ENCODE results near the gene BOK. TPM values are rescaled to one million over a fixed set of nuclear protein-coding genes. Genes with fewer than 3 reads are reported as not detected.
A peak's percentile ranks its signal among the peaks of the same experiment; 100 is the strongest.

BOK gene
- total and polyA plus RNA-seq, 2 of the 4 experiments (the other 2 are of a cell fraction): 13.3 to 34.4 TPM

- TF ChIP-seq RFX5 (IDR thresholded peaks at IDR 0.05; ENCODE audit: low read depth, low read length): no peak
- TF ChIP-seq RCOR1 (IDR thresholded peaks at IDR 0.05; ENCODE audit: insufficient replicate concordance, low read length): no peak
These were observed 11.6 kb upstream of the BOK start (continued) for GRCh38 chr2:241546771-241547498.

DNA sequence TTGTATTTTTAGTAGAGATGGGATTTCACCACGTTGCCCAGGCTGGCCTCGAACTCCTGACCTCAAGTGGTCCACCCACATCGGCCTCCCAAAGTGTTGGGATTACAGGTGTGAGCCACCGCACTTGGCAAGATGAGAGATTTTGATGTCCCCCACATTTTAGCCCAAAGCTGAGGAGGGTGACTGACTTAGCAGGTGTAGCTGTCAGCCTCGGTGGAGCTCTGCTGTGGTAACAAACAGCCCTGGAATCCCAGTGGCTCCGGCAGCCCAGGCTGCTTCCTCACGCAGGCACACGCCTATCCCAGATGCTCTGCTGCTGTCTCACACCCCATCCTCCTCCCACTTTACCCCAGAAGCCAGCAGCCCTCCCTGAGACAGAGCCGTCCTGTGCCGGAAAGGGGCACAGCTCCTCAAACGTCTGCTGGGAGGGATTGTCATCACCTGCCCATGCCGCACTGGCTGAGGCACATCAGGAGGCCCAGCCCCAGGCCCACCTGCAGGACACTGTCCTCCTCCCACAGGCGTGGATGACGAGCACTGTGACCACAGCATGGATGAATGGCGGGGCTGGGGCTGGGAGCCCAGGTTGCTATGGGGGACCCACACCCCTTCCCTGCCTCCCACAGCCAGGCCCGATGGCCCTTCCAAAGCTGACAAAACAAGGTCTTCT lies 10.6 kb upstream of the BOK start:
- WGBS, 2 experiments (ENCODE audit: extremely low coverage in 2 of 2, insufficient read length in 1 of 2): 96% methylated on average over 4 of the region's 16 CpGs; no CpG with 5 or more reads in 1 of the 2 experiments
- peak overlapping the region; percentile 68 for H3K18ac ChIP-seq (ENCODE audit: low read depth, low read length)
- H3K9me1 ChIP-seq (ENCODE audit: insufficient read depth, low read length): peaks cover 32% of the 10 kb centered on the region
- peak overlapping the region; percentile 11; the same call in 1 of the 2 replicates for H3K9ac ChIP-seq (ENCODE audit: low read depth, low read length)
- peak overlapping the region; percentile 99 for H2AK5ac ChIP-seq (ENCODE audit: low read depth, low read length)
- H2BK5ac ChIP-seq (ENCODE audit: low read depth, low read length, poor library complexity, severe bottlenecking): peak overlapping the region; percentile 87
- H4K8ac ChIP-seq (ENCODE audit: low read depth in 2 of 2, low read length in 2 of 2): peak overlapping the region; percentile 77 to 96
- peak overlapping the region; percentile 98 for H2BK120ac ChIP-seq (ENCODE audit: low read depth, low read length)
- H3K9me3 ChIP-seq (ENCODE audit: control insufficient read depth, insufficient read depth, low read length): no peaks in the 10 kb centered on the region
- peak overlapping the region; percentile 94; the same call in 2 of the 3 replicates for H2BK15ac ChIP-seq (ENCODE audit: low read depth, low read length)
- no peak overlapping the region for H3K4me2 ChIP-seq (ENCODE audit: low read depth, low read length)
- H3K36me3 ChIP-seq (ENCODE audit: control insufficient read depth, insufficient read depth, low read length): no peaks in the 10 kb centered on the region
- H3K23ac ChIP-seq (ENCODE audit: low read depth, low read length): peak overlapping the region; percentile 89; the same call in 1 of the 2 replicates
- peak overlapping the region; percentile 86 for H2AK9ac ChIP-seq (replicated peaks; ENCODE audit: low read depth, low read length, poor library complexity)
- dilution Hi-C loops (cut with HindIII; ENCODE audit: low sequenced_read_pairs, unreplicated experiment): no loop called here
- H3K4me1 ChIP-seq (ENCODE audit: control insufficient read depth, insufficient read depth, low read length): peaks cover 47% of the 10 kb centered on the region
- intact Hi-C loops (cut with micrococcal nuclease): no loop called here
- peaks cover 4 to 28% of the 10 kb centered on the region in 2 experiments; a peak in 2 of 4 replicates for H3K79me1 ChIP-seq (ENCODE audit: low read depth in 1 of 2, low read length in 2 of 2)
- peak overlapping the region; percentile 97 for H4K91ac ChIP-seq (ENCODE audit: insufficient read depth, low read depth, low read length)
- ChIA-PET CTCF (no interaction called here), POLR2A (ENCODE audit: unreplicated experiment) (no interaction called here)
- no TSS peak for BruUV-seq (replicated peaks)
- peak overlapping the region; percentile 61 for H4K5ac ChIP-seq (ENCODE audit: low read depth, low read length)
- H3K56ac ChIP-seq (ENCODE audit: extremely low read depth, insufficient read depth, low read length): peak overlapping the region; percentile 75; the same call in 1 of the 2 replicates
- H2AFZ ChIP-seq (replicated peaks; ENCODE audit: low read length, poor library complexity): peak overlapping the region; percentile 76
- peak overlapping the region; percentile 91 for H3K14ac ChIP-seq (replicated peaks; ENCODE audit: low read depth, low read length)
- ATAC-seq (ENCODE audit: low read depth) (no peak), DNase-seq (no peak)
- peak overlapping the region; percentile 65 for H3K27ac ChIP-seq (ENCODE audit: insufficient read depth, low read length)
- H3K4me3 ChIP-seq (ENCODE audit: insufficient read depth, low read depth, low read length): no peak overlapping the region
- in situ Hi-C loops (cut with MboI; ENCODE audit: low sequenced_read_pairs): no loop called here
- H2BK20ac ChIP-seq (ENCODE audit: low read depth, low read length): peak overlapping the region; percentile 94
- no peaks in the 10 kb centered on the region for H3K27me3 ChIP-seq (ENCODE audit: control insufficient read depth, insufficient read depth, low read length)
- peaks cover 3% of the 10 kb centered on the region; the same call in 1 of the 2 replicates for H4K20me1 ChIP-seq (ENCODE audit: insufficient read depth, low read length)
- H3K4ac ChIP-seq (ENCODE audit: low read depth, low read length): peak overlapping the region; percentile 94
- TF ChIP-seq SMC3 (IDR thresholded peaks at IDR 0.05; ENCODE audit: low read depth, low read length) (no peak), USF2 (IDR thresholded peaks at IDR 0.05; ENCODE audit: low read depth, low read length) (no peak), FOS (IDR thresholded peaks at IDR 0.05; ENCODE audit: low read depth, low read length) (no peak), MXI1 (IDR thresholded peaks at IDR 0.05; ENCODE audit: borderline replicate concordance, low read depth, low read length) (no peak), MAZ (IDR thresholded peaks at IDR 0.05; ENCODE audit: borderline replicate concordance, low read depth, low read length) (no peak), RCOR1 (IDR thresholded peaks at IDR 0.05; ENCODE audit: insufficient replicate concordance, low read length) (no peak), CHD1 (IDR thresholded peaks at IDR 0.05; ENCODE audit: low read depth, low read length) (no peak), NFE2L2 (IDR thresholded peaks at IDR 0.05; ENCODE audit: low read depth, low read length) (no peak)
- TF ChIP-seq, protein P1, sequence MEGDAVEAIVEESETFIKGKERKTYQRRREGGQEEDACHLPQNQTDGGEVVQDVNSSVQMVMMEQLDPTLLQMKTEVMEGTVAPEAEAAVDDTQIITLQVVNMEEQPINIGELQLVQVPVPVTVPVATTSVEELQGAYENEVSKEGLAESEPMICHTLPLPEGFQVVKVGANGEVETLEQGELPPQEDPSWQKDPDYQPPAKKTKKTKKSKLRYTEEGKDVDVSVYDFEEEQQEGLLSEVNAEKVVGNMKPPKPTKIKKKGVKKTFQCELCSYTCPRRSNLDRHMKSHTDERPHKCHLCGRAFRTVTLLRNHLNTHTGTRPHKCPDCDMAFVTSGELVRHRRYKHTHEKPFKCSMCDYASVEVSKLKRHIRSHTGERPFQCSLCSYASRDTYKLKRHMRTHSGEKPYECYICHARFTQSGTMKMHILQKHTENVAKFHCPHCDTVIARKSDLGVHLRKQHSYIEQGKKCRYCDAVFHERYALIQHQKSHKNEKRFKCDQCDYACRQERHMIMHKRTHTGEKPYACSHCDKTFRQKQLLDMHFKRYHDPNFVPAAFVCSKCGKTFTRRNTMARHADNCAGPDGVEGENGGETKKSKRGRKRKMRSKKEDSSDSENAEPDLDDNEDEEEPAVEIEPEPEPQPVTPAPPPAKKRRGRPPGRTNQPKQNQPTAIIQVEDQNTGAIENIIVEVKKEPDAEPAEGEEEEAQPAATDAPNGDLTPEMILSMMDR (conservative IDR thresholded peaks at IDR 0.05; ENCODE audit: low read depth, low read length): no peak
